NCI-H748 (cell line): ENCODE data around the gene CADPS.

Experiments
- DNase-seq: peaks from one replicate; lab custom pipeline; 2025; ENCODE audit not compliant: unreplicated experiment; lab: John Stamatoyannopoulos, UW

The CADPS gene

DNA sequence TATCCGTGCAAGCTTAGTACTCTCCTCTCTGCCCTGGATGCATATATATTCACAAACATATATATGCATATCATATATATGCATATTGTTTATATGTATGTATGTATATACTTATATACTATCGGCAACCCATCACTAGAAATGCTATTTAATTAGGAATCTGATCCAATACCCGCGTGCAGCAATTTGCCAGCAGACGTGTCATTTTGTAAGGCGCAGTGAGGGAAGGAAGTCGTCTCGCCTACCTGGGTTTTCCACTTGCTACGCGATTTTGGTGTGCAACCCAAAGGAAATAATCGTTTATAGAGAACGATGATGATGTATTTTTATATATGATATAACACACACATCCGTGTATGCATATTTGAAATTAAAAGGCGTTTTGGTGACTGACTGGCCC, 496.3 kb downstream of the CADPS start:
- DNase-seq, result peak; percentile 28

- no peak for DNase-seq
These were observed 496.9 kb downstream of the CADPS start for GRCh38 chr3:62378311-62378789.

- no peak for DNase-seq
These were observed 498.0 kb downstream of the CADPS start for GRCh38 chr3:62376906-62377877.

DNA sequence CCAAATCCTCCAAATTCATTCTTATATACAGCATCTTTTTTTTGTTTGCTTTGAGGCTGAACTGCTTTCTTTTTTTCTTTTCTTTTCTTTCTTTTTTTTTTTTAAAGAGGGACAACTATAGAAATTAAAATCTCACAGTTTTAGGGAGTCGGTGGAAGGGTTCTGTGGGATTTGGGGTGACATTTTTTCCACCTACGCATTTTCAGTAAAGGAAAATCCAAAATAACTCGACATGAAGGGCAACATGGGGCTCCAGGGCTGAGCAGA, 498.8 kb downstream of the CADPS start:
- no peak for DNase-seq

GRCh38 chr3:62375655-62376453, 499.4 kb downstream of the CADPS start:
- DNase-seq, result no peak

DNA sequence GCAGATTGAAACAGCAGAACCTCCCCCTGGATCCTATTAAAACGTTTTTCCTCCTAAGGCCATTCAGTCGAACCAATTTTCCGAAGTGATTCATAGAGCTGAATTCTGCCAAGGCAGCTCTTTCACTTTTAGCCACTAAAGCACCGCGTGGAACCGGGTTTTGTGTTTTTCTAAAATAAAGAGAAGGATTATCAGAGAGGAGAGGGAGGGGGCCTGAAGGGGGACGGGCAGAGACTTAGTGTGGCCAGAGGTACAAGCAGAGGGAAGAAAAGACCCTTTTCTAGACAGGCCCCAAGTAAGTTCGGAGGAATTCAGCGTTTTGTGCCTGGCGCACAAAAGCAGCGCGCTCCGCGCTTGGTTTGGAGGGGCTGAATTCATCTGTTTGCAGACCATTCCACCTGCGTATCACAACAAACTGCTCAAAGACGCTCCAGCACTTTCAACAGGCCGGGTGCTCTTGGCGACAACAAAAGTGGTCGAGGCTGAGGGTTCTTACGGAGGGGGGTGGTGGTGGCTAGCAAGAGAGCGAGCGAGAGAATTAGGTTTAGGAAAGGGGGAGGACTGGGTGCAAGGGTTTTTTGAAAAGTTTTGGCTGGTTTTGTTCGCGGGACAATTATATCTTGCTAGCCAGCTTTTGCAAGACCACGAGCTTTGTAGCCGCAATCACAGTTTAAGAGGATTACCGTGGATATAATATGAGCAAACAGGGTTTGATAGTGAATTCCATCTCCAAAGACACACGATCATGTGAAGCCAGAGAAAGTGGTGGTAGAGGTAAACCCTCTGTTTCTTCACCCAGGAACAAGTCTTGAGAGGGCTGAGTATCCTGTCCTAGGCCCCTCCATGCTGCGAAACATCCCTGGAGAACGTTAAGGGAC, 500.6 kb downstream of the CADPS start:
- peak; percentile 45 for DNase-seq

- peak; percentile 51 for DNase-seq
These were observed 501.4 kb downstream of the CADPS start for GRCh38 chr3:62373714-62374333.

GRCh38 chr3:62373215-62373614, 502.0 kb downstream of the CADPS start, which contains the start of gene FEZF2:
Gene FEZF2, minus strand, starts transcription at chr3:62373550. Its CDS starts 682 bp downstream, at chr3:62372868.
- DNase-seq, result peak; percentile 37

GRCh38 chr3:62372621-62373041, 502.6 kb downstream of the CADPS start:
- DNase-seq, result peak; percentile 49

- peak; percentile 50 for DNase-seq
These were observed 503.3 kb downstream of the CADPS start for GRCh38 chr3:62371720-62372591.

DNA sequence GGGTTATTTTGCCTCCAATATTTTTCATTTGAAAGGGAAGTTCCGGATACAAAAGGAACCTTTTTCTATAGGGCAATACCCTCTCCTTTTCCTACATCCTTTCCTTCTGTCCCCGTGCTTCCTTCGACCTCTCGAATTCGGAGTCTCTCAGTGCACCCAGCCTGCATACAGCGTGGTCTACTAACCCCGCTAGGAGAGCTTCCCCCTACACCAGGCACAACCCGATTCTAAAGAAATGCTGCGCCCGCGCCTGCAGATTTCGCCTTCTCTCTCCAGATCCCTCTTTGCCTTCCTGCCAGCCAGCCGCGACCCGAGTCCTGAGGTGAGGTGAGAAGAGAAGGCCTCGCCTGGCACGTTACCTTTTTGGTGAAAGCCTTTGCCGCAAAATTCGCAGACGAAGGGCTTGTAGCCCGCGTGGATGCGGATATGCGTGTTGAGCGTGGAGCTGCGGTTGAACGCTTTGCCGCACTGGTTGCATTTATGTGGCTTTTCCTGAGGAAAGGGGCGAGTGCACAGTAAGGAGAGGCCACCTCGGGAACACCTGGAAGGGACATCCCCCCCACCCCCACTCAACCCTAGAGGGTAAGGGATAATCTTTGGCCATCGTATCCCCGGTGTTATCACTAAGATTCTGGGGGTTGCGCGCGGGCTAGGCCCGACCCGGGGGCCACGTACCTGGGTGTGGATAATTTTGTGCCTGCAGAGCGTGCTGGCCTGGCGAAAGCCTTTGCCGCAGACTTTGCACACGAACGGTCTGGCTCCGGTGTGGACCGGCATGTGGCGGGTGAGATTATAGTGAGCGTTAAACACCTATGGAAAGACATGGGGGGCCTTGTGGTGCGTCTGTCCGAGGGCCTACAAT, 504.1 kb downstream of the CADPS start:
- no peak for DNase-seq

- no peak for DNase-seq
These were observed 504.9 kb downstream of the CADPS start for GRCh38 chr3:62370112-62370857.

DNA sequence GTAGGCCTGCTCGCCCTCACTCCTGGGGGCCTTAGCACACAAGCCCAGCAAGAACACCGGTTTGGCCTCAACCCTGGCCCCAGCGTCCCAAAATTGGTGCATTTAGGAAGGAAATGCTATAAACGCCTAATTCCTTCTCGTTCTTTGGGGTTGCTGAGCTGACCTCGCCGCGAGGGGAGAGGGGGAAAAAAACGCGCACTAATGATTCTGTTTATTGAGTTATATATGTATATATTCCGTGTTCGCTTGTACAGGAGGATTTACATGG, 505.8 kb downstream of the CADPS start:
- DNase-seq, result no peak

DNA sequence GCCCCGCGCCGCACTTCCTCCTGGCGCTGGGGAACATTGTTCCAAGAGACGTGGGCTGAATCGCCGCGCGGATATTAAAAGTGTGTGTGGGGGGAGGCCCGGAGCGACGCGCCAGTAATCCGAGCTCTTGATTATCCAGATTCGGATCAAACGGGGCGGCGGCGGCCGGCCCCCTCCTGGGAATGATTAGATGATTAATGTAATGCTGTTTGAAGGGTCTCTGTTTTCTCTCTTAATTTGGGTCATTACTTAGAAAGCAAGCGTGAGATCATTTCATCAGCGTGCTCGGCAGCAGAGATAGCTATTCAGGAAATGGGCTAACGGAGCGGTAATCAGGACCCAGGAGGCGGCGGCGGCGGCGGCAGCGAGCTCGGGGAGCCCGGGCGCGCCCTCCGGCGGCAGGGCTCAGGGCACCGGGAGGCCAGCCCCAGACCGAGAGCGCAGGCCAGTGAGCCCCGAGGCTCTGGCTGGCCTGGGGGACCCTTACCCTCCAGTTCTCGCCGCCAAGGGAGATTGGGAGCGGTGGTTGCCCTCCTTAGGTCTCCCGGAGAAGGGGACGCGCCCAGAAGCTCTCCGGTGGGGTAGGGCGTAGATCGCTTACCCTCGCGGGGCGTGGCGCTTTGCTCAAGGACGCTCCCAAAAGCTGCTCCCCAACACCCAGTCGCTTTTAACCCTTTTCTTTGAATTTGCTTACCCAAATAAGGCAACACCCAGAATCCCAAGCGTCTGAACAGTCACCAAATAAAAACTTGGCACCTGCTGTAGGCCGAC, 506.3 kb downstream of the CADPS start:
- DNase-seq, result peak; percentile 80

GRCh38 chr3:62368290-62368704, 506.9 kb downstream of the CADPS start:
- no peak for DNase-seq

GRCh38 chr3:62367763-62368195, 507.4 kb downstream of the CADPS start:
- DNase-seq, result no peak

GRCh38 chr3:62366126-62366484, 509.1 kb downstream of the CADPS start:
- DNase-seq, result no peak
